ENCODE measurements around the gene CELF5.
"Not testable (repeated sequence)": the region's sequence is repeated elsewhere in the genome, so short reads cannot be mapped to it uniquely, and the experiment has no call there.

CELF5 gene

GRCh38 chr19:3330047-3330446 lies 105.6 kb downstream of the CELF5 start:
- DNase-seq = no peak

- not testable (repeated sequence) for DNase-seq
Measured at GRCh38 chr19:3332232-3332631, 107.8 kb downstream of the CELF5 start.

- no peak for DNase-seq
Measured at GRCh38 chr19:3333020-3333583, 108.6 kb downstream of the CELF5 start.

GRCh38 chr19:3333662-3334061 lies 109.2 kb downstream of the CELF5 start:
- DNase-seq = no peak

GRCh38 chr19:3334749-3335430 lies 110.4 kb downstream of the CELF5 start:
- DNase-seq = not testable (repeated sequence)

- no peak for DNase-seq
Measured at GRCh38 chr19:3335431-3336350, 111.2 kb downstream of the CELF5 start.

- DNase-seq = no peak
Measured at GRCh38 chr19:3336351-3336679, 111.9 kb downstream of the CELF5 start.

- no peak for DNase-seq
Measured at GRCh38 chr19:3336680-3337523, 112.4 kb downstream of the CELF5 start.

GRCh38 chr19:3338541-3339181 lies 114.2 kb downstream of the CELF5 start:
- DNase-seq = peak; percentile 66 to 79

GRCh38 chr19:3340340-3340739 lies 115.9 kb downstream of the CELF5 start:
- no peak for DNase-seq

- no peak for DNase-seq
Measured at GRCh38 chr19:3342246-3342645, 117.8 kb downstream of the CELF5 start.

GRCh38 chr19:3342962-3343361 lies 118.5 kb downstream of the CELF5 start:
- DNase-seq = not testable (repeated sequence)

- peak; percentile 64 to 69 for DNase-seq
Measured at GRCh38 chr19:3343619-3344502, 119.4 kb downstream of the CELF5 start.

- DNase-seq = no peak
Measured at GRCh38 chr19:3344608-3345598, 120.4 kb downstream of the CELF5 start.

- DNase-seq = no peak
Measured at GRCh38 chr19:3345850-3346460, 121.5 kb downstream of the CELF5 start.
